Measurements from ENCODE around the gene ABCC12.

Gene ABCC12

GRCh38 chr16:48165961-48166578 lies 10.3 kb upstream of the ABCC12 start:
- no peak for DNase-seq (ENCODE audit: low read depth in 2 of 2)

DNA sequence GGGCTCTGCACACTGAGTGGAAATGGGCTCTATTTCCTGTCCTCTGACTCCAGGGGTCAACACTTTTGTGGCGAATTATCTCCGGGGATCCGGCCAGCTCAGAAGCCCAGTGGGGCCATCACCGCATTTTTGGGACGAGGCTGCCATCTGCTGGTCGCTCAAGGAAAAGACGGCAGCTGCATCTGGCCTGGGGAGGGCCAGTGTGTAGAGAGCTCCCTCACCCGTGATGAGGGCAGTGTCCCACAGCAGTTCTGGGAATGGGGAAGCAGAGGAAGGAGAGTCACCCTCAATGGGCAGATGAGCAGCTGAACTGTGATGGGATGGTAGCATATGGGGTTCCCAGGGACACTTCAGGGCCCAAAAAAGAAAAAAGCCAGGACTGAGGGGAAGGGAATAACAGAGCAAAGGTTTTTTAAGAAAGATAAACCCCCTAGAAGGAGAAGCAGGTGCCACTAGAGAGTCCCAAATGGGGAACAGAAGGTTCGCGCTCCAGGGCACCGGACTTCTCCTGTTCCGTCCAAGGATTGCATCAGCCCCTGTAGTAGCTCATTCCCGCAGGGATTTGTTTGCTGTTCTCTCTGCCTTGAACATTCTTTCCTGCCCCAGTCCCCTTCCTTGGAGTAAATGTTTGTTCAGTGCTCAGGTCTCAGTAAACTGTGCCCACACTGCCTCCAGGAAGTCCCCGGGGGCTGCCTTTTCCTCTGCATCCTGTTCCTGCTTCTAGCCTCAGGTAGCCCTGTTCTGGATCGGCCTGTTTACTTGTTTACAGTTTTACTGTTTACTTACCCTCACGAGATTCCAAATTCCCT lies 9.3 kb upstream of the ABCC12 start:
- DNase-seq (ENCODE audit: low read depth in 2 of 2), result peak; percentile 23 to 36

GRCh38 chr16:48162839-48163410 lies 7.1 kb upstream of the ABCC12 start:
- DNase-seq (ENCODE audit: low read depth in 2 of 2), result no peak

DNA sequence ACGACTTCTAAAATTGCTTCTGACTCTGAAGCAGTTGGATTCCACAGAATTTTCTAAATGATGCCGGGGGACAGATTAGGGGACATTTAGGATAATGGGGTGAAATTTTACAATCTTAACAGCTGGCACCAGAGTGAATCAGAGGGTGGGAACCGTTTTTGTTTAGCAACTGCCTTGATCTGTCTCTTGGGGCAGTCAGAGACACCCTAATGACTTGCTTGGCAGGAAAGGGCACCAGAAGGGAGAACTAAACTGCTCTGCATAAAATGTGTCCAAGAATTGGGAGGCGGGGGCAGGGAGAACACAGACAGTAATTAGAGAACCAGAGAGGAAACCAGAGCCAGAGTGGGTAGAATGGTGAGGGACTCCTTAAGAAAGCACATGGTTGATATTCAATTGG lies 6.1 kb upstream of the ABCC12 start:
- no peak for DNase-seq (ENCODE audit: low read depth in 2 of 2)

GRCh38 chr16:48160575-48160974 lies 4.8 kb upstream of the ABCC12 start:
- no peak for DNase-seq (ENCODE audit: low read depth in 2 of 2)

GRCh38 chr16:48158296-48158695 lies 2.5 kb upstream of the ABCC12 start:
- DNase-seq (ENCODE audit: low read depth in 2 of 2), result peak; percentile 28 to 30

DNA sequence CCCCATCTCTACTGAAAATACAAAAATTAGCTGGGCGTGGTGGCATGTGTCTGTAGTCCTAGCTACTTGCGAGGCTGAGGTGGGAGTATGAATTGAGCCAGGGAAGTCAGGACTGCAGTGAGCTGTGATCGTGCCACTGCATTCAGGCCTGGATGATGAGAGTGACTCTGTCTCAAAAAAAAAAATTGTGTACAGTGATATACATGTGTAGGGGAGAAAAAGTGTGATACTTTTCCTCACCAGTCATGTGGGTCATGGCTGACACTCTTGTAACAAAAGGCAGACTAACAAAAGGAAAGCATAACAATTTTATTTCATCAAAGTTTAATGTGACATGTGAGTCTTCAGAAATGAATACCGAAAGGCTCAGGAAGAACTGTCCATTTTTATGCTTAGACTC lies 2.0 kb upstream of the ABCC12 start:
- DNase-seq (ENCODE audit: low read depth in 2 of 2), result no peak

DNA sequence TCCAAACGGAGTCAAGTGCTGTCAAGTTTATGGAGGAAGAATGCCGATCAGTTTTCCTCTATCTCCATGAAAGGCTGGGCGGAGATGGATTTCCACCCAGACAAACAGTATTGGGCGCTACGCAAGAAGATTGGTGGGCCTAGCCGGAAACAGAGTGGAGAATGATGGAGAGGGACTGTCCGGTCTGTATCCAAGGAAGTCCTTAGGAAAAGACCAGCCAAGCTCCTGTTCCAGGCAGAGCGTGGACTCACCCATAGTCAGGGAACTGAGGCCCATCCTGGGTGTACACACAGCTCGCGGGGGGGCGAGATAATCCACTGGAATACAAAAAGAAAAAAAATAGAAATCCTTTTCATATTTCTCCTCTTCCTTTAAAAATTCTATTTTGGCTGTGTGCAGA lies 1.5 kb upstream of the ABCC12 start:
- DNase-seq (ENCODE audit: low read depth in 2 of 2), result no peak

GRCh38 chr16:48156790-48157209 lies 1.0 kb upstream of the ABCC12 start:
- DNase-seq (ENCODE audit: low read depth in 2 of 2), result peak; percentile 43 to 45

GRCh38 chr16:48153774-48154173 lies 2.0 kb downstream of the ABCC12 start:
- no peak for DNase-seq (ENCODE audit: low read depth in 2 of 2)

DNA sequence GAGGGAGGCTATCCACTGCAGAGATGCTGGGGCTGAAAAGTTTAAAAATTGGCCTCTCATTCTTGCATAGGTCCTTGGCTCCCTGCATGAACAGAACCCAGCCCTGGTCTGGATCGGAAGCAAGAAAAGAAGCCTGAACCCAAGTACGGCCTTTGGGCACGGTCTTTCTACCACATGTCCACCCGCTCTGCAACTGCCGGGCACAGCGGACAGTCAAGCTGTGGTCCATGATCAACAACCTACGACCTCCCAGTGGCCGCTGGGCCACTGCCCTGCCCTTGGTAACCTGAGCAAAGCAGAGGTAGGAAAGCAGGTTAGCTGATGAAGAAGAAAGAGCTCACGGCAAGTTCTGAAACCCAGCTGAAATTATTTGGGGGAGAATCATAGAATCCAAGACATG lies 3.6 kb downstream of the ABCC12 start:
- no peak for DNase-seq (ENCODE audit: low read depth in 2 of 2)

GRCh38 chr16:48150707-48151106 lies 5.1 kb downstream of the ABCC12 start:
- DNase-seq (ENCODE audit: low read depth in 2 of 2), result no peak

GRCh38 chr16:48146710-48147109 lies 9.1 kb downstream of the ABCC12 start:
- DNase-seq (ENCODE audit: low read depth in 2 of 2), result no peak

- no peak for DNase-seq (ENCODE audit: low read depth in 2 of 2)
Measured at GRCh38 chr16:48146131-48146530, 9.7 kb downstream of the ABCC12 start.

- DNase-seq (ENCODE audit: low read depth in 2 of 2), result no peak
Measured at GRCh38 chr16:48143812-48144368, 11.9 kb downstream of the ABCC12 start.

- DNase-seq (ENCODE audit: low read depth in 2 of 2), result no peak
Measured at GRCh38 chr16:48140821-48141220, 15.0 kb downstream of the ABCC12 start.

- DNase-seq (ENCODE audit: low read depth in 2 of 2), result no peak
Measured at GRCh38 chr16:48139517-48139916, 16.3 kb downstream of the ABCC12 start.

DNA sequence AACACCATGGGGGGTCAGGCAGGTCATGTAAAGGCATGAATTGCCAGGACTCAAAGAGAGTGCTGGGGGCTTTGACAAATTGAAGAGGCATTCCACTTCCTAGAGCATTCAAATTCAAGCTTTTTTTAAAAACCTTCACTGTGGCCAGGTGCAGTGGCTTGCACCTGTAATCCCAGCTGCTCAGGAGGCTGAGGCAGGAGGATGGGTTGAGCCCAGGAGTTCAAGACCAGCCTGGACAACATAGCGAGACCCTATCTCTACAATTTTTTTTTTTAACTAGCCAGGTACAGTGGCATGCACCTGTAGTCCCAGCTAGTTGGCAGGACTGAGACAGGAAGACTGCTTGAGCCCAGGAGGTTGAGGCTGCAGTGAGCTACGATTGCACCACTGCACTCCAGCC lies 17.2 kb downstream of the ABCC12 start:
- no peak for DNase-seq (ENCODE audit: low read depth in 2 of 2)

DNA sequence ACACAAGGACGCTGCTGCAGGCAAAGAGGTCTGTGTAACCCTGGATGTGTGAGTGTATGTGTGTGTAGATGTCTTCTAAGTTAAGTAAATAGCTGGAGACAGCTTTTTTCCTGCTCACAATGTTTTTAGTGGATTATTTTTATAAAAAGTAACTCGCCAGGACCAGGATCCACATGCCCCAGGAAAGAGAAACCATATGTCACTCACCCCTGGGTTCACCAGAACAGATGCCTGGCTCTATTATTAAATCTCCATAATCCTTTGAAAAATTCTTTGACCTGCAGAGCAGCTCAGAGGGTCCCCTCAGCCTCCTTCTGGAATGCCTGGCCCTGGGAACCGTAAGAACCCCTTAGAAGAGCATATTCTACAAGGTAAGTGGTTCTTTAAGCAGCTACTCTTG lies 18.0 kb downstream of the ABCC12 start:
- DNase-seq (ENCODE audit: low read depth in 2 of 2), result no peak

DNA sequence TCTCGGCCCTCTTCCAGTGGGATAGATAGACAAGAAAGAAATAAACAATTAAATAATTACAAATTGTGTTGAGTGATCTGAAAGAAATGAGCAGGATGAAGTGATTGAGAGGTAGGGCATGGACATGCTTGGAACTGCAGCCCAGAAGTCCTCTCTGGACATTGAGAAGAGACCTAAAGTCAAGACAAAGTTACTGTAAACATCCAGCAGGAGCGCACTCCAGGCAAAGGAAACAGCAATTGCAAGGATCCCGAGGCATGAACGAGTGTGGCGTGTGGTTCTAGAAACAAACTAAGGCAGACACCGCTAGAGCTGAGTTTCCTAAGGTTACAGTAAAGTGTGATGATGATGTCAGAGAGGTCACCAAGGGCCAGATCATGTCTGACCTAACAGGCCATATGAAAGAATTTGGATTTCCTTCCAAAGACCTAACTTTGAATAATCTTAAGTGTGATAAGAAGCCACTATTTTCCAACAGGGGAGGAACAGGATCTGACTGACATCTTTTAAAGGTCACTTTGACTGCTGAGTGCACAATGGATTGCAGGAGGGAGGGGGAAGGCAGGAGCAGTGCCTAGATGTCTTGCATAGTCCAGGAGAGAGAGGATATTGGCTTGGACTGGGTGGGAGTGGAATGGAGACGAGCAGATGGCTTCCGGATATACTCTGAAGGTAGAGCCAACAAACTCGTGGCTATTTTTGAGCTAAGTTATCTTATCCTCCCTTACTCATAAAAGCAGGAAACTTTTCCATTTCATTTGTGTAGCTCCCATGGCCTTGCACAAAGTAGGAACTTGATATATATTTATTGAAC lies 19.0 kb downstream of the ABCC12 start:
- DNase-seq (ENCODE audit: low read depth in 2 of 2), result no peak

- DNase-seq (ENCODE audit: low read depth in 2 of 2), result no peak
Measured at GRCh38 chr16:48133455-48134211, 22.2 kb downstream of the ABCC12 start.
